Measurements from ENCODE around the gene APOA5. TPM values are rescaled to one million over a fixed set of nuclear protein-coding genes. Genes with fewer than 3 reads are reported as not detected.
"Not testable (repeated sequence)": the region's sequence is repeated elsewhere in the genome, so short reads cannot be mapped to it uniquely, and the experiment has no call there.

Gene APOA5
- total RNA-seq, 1 donor from 2014 or later, result not detected

- Mint-ChIP-seq H3K27me3 (ENCODE audit: unreplicated experiment) (no peaks in the 10 kb centered on the region), H3K4me3 (ENCODE audit: unreplicated experiment) (no peak overlapping the region), H3K27ac (ENCODE audit: unreplicated experiment) (no peak overlapping the region), H3K36me3 (ENCODE audit: low read depth, unreplicated experiment) (peaks cover 29% of the 10 kb centered on the region), H3K4me1 (ENCODE audit: unreplicated experiment) (peaks cover 3% of the 10 kb centered on the region), H3K9me3 (ENCODE audit: unreplicated experiment) (no peaks in the 10 kb centered on the region)
- no peak for DNase-seq (ENCODE audit: low spot score)
- TF ChIP-seq CTCF (IDR thresholded peaks at IDR 0.05; ENCODE audit: unreplicated experiment), result no peak
Measured at GRCh38 chr11:116762132-116762531, 29.5 kb downstream of the APOA5 start.

- peaks cover 24% of the 10 kb centered on the region for H3K36me3 Mint-ChIP-seq (ENCODE audit: low read depth, unreplicated experiment)
- DNase-seq (ENCODE audit: low spot score); H3K4me3 Mint-ChIP-seq (ENCODE audit: unreplicated experiment); H3K4me1 Mint-ChIP-seq (ENCODE audit: unreplicated experiment); H3K27me3 Mint-ChIP-seq (ENCODE audit: unreplicated experiment); H3K9me3 Mint-ChIP-seq (ENCODE audit: unreplicated experiment); H3K27ac Mint-ChIP-seq (ENCODE audit: unreplicated experiment): not testable (repeated sequence)
Measured at GRCh38 chr11:116756044-116756443, 35.6 kb downstream of the APOA5 start.

- Mint-ChIP-seq H3K27ac (ENCODE audit: unreplicated experiment) (no peak overlapping the region), H3K4me1 (ENCODE audit: unreplicated experiment) (no peaks in the 10 kb centered on the region), H3K27me3 (ENCODE audit: unreplicated experiment) (no peaks in the 10 kb centered on the region), H3K36me3 (ENCODE audit: low read depth, unreplicated experiment) (peaks cover 9% of the 10 kb centered on the region), H3K9me3 (ENCODE audit: unreplicated experiment) (no peaks in the 10 kb centered on the region), H3K4me3 (ENCODE audit: unreplicated experiment) (no peak overlapping the region)
- no peak for DNase-seq (ENCODE audit: low spot score)
- no peak for TF ChIP-seq CTCF (IDR thresholded peaks at IDR 0.05; ENCODE audit: unreplicated experiment)
Measured at GRCh38 chr11:116750070-116750718, 41.5 kb downstream of the APOA5 start.

GRCh38 chr11:116742104-116742503 is 49.6 kb downstream of the APOA5 start:
- no peak overlapping the region for H3K4me3 Mint-ChIP-seq (ENCODE audit: unreplicated experiment)
- no peak overlapping the region for H3K27ac Mint-ChIP-seq (ENCODE audit: unreplicated experiment)
- TF ChIP-seq CTCF (IDR thresholded peaks at IDR 0.05; ENCODE audit: unreplicated experiment), result no peak
- H3K36me3 Mint-ChIP-seq (ENCODE audit: low read depth, unreplicated experiment), result no peaks in the 10 kb centered on the region
- DNase-seq (ENCODE audit: low spot score), result no peak
- H3K9me3 Mint-ChIP-seq (ENCODE audit: unreplicated experiment), result no peaks in the 10 kb centered on the region
- peaks cover 3% of the 10 kb centered on the region for H3K27me3 Mint-ChIP-seq (ENCODE audit: unreplicated experiment)
- H3K4me1 Mint-ChIP-seq (ENCODE audit: unreplicated experiment), result peaks cover 16% of the 10 kb centered on the region

GRCh38 chr11:116740741-116741140 is 50.9 kb downstream of the APOA5 start:
- DNase-seq (ENCODE audit: low spot score), result no peak
- Mint-ChIP-seq H3K36me3 (ENCODE audit: low read depth, unreplicated experiment) (no peaks in the 10 kb centered on the region), H3K27me3 (ENCODE audit: unreplicated experiment) (peaks cover 3% of the 10 kb centered on the region), H3K9me3 (ENCODE audit: unreplicated experiment) (no peaks in the 10 kb centered on the region), H3K4me3 (ENCODE audit: unreplicated experiment) (no peak overlapping the region), H3K27ac (ENCODE audit: unreplicated experiment) (peak overlapping the region; percentile 42), H3K4me1 (ENCODE audit: unreplicated experiment) (peaks cover 16% of the 10 kb centered on the region)
- TF ChIP-seq CTCF (IDR thresholded peaks at IDR 0.05; ENCODE audit: unreplicated experiment), result no peak

Other genes with a start within 250 kb of the APOA5 start
- 16.9 TPM for gene BUD13, start 18.9 kb downstream of the APOA5 start, total RNA-seq (ENCODE audit: unreplicated experiment)
- 33.4 TPM for gene ZPR1, start 3.9 kb downstream of the APOA5 start, total RNA-seq (ENCODE audit: unreplicated experiment)
- gene APOA4, start 31.4 kb upstream of the APOA5 start, total RNA-seq (ENCODE audit: unreplicated experiment), result not detected
- not detected for gene APOC3, start 38.0 kb upstream of the APOA5 start, total RNA-seq (ENCODE audit: unreplicated experiment)
- 1.2 TPM for gene APOA1, start 45.7 kb upstream of the APOA5 start, total RNA-seq (ENCODE audit: unreplicated experiment)

Data from endothelial cell (in vitro differentiated cells).